ENCODE data around the gene VPS26A. TPM values are rescaled to one million over a fixed set of nuclear protein-coding genes. Genes with fewer than 3 reads are reported as not detected.
A peak's percentile ranks its signal among the peaks of the same experiment; 100 is the strongest.

VPS26A gene
- polyA plus RNA-seq, 3 donors: 10.1 to 58.3 (median 42.1) TPM

GRCh38 chr10:69151984-69152383 lies 28.0 kb downstream of the VPS26A start:
- H3K36me3 ChIP-seq (replicated peaks in 1 of 2; ENCODE audit: control insufficient read depth in 1 of 2, insufficient read depth in 2 of 2, low read length in 2 of 2): peaks cover 8 to 37% of the 10 kb centered on the region in 2 donors
- no peak overlapping the region for H2AFZ ChIP-seq (ENCODE audit: insufficient read depth, low read depth, low read length, poor library complexity, severe bottlenecking)
- H3K27ac ChIP-seq (ENCODE audit: low read depth in 1 of 2, low read length in 2 of 2): no peak overlapping the region
- no peaks in the 10 kb centered on the region for H3K9me3 ChIP-seq (replicated peaks in 1 of 2; ENCODE audit: control insufficient read depth in 1 of 2, insufficient read depth in 1 of 2, low read length in 2 of 2)
- no peaks in the 10 kb centered on the region for H3K27me3 ChIP-seq (ENCODE audit: control insufficient read depth in 2 of 2, insufficient read depth in 2 of 2, low read length in 2 of 2)
- H3K4me2 ChIP-seq (replicated peaks; ENCODE audit: extremely low read depth, low read length, poor library complexity, severe bottlenecking): no peak overlapping the region
- Mint-ChIP-seq H3K27me3 (ENCODE audit: low read depth in 3 of 3) (no peaks in the 10 kb centered on the region), H3K4me3 (no peak overlapping the region), H3K4me1 (peaks cover 3% of the 10 kb centered on the region), H3K36me3 (peaks cover 15 to 27% of the 10 kb centered on the region in 2 donors), H3K9me3 (no peaks in the 10 kb centered on the region), H3K27ac (peak overlapping the region in 1 of 7 donors; percentile 51)
- H3K9ac ChIP-seq (ENCODE audit: insufficient read depth, low read length, poor library complexity, severe bottlenecking): no peak overlapping the region
- DNase-seq: no peak
- intact Hi-C loops (cut with micrococcal nuclease): no loop called here
- WGBS (ENCODE audit: insufficient coverage): no CpG with 5 or more reads among the region's 3 CpGs
- TF ChIP-seq CTCF (IDR thresholded peaks at IDR 0.05): no peak
- peaks cover 84% of the 10 kb centered on the region for H4K20me1 ChIP-seq (ENCODE audit: insufficient read depth, low read length)
- H3K4me1 ChIP-seq (ENCODE audit: control insufficient read depth in 1 of 2, insufficient read depth in 2 of 2, low read length in 2 of 2): peaks cover 0 to 2% of the 10 kb centered on the region in 2 donors
- H3K4me3 ChIP-seq (replicated peaks in 1 of 3; ENCODE audit: low read depth in 2 of 3, low read length in 3 of 3): no peak overlapping the region
- H3K79me2 ChIP-seq (ENCODE audit: insufficient read depth, low read length): peaks cover 86% of the 10 kb centered on the region

DNA sequence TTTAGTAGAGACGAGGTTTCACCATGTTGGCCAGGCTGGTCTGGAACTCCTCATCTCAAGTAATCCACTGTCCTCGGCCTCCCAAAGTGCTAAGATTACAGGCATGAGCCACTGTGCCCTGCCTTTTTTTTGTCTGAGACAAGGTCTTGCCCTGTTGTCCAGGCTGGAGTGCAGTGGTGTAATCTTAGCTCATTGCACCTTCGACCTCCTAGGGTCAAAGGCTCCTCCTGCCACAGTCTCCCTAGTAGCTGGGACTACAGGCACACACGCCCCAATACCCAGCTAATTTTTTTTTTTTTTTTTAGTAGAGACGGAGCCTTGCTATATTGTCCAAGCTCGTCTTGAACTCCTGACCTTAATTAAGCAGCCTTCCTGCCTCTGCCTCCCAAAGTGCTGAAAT lies 29.2 kb downstream of the VPS26A start:
- Mint-ChIP-seq H3K4me1 (no peaks in the 10 kb centered on the region), H3K4me3 (no peak overlapping the region), H3K36me3 (peaks cover 22 to 33% of the 10 kb centered on the region in 2 donors), H3K27me3 (ENCODE audit: low read depth in 3 of 3) (no peaks in the 10 kb centered on the region), H3K27ac (peak overlapping the region in 1 of 7 donors; percentile 41), H3K9me3 (no peaks in the 10 kb centered on the region)
- 100% methylated on average over 4 of the region's 6 CpGs for WGBS (ENCODE audit: insufficient coverage)
- H3K9ac ChIP-seq (ENCODE audit: insufficient read depth, low read length, poor library complexity, severe bottlenecking): no peak overlapping the region
- DNase-seq: no peak
- no peak for TF ChIP-seq CTCF (IDR thresholded peaks at IDR 0.05)
- H2AFZ ChIP-seq (ENCODE audit: insufficient read depth, low read depth, low read length, poor library complexity, severe bottlenecking): no peak overlapping the region
- H3K27ac ChIP-seq (ENCODE audit: low read depth in 1 of 2, low read length in 2 of 2): no peak overlapping the region
- intact Hi-C loops (cut with micrococcal nuclease): no loop called here
- no peak overlapping the region for H3K4me2 ChIP-seq (replicated peaks; ENCODE audit: extremely low read depth, low read length, poor library complexity, severe bottlenecking)
- peaks cover 72% of the 10 kb centered on the region for H4K20me1 ChIP-seq (ENCODE audit: insufficient read depth, low read length)
- H3K36me3 ChIP-seq (replicated peaks in 1 of 2; ENCODE audit: control insufficient read depth in 1 of 2, insufficient read depth in 2 of 2, low read length in 2 of 2): peaks cover 19 to 50% of the 10 kb centered on the region in 2 donors
- peaks cover 74% of the 10 kb centered on the region for H3K79me2 ChIP-seq (ENCODE audit: insufficient read depth, low read length)
- no peaks in the 10 kb centered on the region for H3K4me1 ChIP-seq (ENCODE audit: control insufficient read depth in 1 of 2, insufficient read depth in 2 of 2, low read length in 2 of 2)
- no peaks in the 10 kb centered on the region for H3K9me3 ChIP-seq (replicated peaks in 1 of 2; ENCODE audit: control insufficient read depth in 1 of 2, insufficient read depth in 1 of 2, low read length in 2 of 2)
- no peaks in the 10 kb centered on the region for H3K27me3 ChIP-seq (ENCODE audit: control insufficient read depth in 2 of 2, insufficient read depth in 2 of 2, low read length in 2 of 2)
- no peak overlapping the region for H3K4me3 ChIP-seq (replicated peaks in 1 of 3; ENCODE audit: low read depth in 2 of 3, low read length in 3 of 3)
